Lower leg skin (tissue), 3 donors: Measurements from ENCODE around the gene HSPH1.

Experiments used
- CTCF ChIP-seq, 3 donors: fragments of 450-650 bp; IDR thresholded peaks; one replicate each; pipeline ENCODE4 v1.5.1; 2016; ENCODE audit warnings: antibody characterized with exemption in 3 of 3, mild to moderate bottlenecking in 3 of 3, moderate library complexity in 2 of 3
- POLR2A ChIP-seq, 2 donors: fragments of 450-650 bp; IDR thresholded peaks; one replicate each; pipeline ENCODE4 v1.6.1; 2016 to 2017; ENCODE audit warnings: antibody characterized with exemption in 2 of 2, mild to moderate bottlenecking in 1 of 2, moderate library complexity in 1 of 2

DNA sequence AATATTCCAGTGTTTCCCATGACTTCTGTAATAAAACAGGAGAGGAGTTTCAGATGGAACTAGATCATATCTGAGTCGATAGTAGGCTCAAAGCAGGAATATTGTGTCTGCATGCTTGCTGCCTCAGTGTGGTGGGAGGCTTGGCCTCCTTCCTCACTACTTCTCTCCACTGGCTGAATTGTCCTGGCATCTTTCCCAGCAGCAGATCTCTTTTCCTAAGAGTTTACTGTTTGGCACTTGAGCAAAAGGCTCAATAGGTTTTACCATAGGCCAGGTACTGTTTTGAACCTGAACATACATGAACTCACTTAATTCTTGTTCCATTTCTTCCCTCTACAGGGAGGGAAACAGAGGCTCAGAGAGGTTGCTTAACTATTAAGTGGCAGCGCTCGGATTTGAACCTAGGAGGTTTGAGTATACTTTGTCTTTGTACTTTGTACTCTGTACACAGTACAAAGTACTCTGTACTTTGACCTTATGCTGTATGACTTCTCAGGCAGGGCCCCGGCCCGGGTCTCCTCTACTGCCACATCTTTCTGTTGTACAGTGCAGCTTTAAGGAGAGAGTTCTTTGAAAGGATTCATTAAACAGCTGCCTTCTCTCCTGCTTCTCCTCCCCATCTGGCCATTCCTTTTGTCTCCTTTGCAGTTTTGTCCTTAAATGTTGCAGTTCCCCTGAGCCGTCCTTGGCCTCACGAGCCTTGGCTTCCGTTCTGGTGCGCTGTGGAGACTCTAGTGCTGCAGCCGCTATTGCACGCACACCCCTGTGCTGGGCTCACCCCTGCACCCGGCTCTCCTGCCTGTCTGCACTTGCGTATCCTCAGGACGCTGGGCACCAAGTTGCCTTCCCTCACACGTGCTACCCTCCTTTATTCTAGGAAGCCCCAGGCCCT lies 46.2 kb upstream of the HSPH1 start:
- TF ChIP-seq CTCF (IDR thresholded peaks at IDR 0.05): no peak
- TF ChIP-seq POLR2A (IDR thresholded peaks at IDR 0.05): no peak
